Left hindlimb (tissue), 1 donor: Measurements from ENCODE around the gene CDK1.
A peak's percentile ranks its signal among the peaks of the same experiment; 100 is the strongest.

Source experiments
- DNase-seq: peaks from one replicate; pipeline ENCODE4 v3.0.0-alpha.2; 2018

Gene CDK1

DNA sequence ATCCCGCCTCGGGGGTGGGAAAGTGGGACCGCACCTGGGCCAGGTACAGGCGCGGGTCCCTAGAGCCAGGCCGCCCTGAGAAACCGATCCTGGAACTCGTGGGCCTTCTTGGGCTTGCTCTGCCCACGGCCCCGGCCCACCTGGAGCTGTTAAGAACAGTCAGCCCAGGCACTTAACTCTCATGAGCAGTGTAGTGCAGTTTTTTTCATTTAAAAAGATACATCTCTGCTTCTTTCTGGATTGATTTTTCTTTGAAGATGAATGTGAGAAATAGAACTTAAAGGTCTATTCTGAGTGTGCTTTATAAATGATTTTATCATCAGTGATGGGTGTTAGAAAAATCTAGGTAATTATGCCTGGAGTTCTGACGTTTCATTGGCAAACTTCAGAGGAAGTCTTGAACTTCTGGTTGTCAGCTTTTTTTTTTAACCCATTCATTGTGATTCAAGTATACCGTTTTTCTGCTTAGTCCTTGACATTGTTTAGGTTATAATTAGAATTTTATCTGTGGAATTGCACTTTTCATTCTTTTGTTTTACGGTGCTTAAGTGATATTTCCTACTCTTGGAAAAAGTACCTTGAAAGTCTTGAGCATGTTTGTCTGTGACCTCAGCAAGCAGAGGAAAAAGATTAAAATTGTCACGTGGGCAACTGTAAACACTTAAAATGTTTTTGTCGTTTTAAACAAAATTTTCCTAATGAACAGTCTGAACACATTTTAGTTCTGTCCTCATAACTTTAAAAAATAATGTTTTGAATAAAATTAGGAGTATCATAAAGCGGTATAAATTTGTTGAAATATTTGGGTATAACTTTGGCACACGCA, 906 bp downstream of the CDK1 start:
- no peak for DNase-seq

DNA sequence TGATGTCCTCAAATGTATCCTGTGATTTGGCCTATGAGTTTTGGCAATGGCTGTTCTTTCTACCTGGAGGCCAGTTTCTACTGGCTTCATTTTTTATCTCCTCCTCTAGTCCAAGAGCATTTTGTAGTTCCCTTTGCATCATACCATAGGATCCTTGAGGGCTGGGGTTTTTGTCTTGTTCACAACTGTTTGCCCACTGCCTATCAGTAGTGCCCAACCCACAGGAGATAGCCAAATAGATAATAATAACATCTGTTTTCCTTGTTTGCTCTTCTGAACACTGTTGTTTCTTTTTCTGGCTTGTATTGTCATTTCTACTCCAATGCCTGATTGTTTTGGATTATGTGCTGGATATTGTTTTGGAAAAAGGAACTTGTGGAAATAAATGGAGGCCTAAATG, 3.4 kb downstream of the CDK1 start:
- DNase-seq, result no peak

DNA sequence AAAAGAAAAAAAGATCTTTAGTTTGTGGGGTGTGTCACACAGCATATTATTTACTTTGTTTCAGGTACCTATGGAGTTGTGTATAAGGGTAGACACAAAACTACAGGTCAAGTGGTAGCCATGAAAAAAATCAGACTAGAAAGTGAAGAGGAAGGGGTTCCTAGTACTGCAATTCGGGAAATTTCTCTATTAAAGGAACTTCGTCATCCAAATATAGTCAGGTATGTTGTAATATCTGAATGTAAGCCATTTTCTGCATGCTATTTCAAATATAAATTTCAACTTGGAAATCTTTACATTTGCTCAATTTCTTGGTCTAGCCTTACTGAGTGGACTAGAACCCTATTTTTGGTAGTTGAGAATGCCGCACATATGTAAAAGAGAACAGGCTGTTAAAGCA, 6.4 kb downstream of the CDK1 start:
- no peak for DNase-seq

GRCh38 chr10:60788544-60788943, 10.3 kb downstream of the CDK1 start:
- DNase-seq, result no peak

- no peak for DNase-seq
Observed at GRCh38 chr10:60789340-60789739, 11.1 kb downstream of the CDK1 start.

GRCh38 chr10:60794953-60795352, 16.7 kb downstream of the CDK1 start:
- no peak for DNase-seq

- DNase-seq, result no peak
Observed at GRCh38 chr10:60795465-60796202, 17.4 kb downstream of the CDK1 start.

- no peak for DNase-seq
Observed at GRCh38 chr10:60796481-60796880, 18.2 kb downstream of the CDK1 start.

GRCh38 chr10:60797200-60797599, 18.9 kb downstream of the CDK1 start:
- no peak for DNase-seq

DNA sequence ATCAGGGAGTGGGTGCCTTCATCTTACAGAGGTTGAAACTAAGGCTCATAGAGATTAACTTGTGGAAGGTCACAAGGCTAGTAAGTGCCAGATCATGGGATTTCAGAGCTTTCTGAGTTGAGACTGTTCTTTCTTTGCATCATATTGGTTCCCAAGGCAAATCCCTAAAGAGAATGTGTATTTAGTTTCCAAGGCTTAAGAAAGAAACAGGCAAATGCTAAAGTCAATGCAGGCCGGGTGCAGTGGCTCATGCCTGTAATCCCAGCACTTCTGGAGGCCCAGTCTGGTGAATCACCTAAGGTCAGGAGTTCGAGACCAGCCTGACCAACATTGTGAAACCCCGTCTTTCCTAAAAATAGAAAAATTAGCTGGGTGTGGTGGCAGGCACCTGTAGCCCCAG, 19.8 kb downstream of the CDK1 start:
- DNase-seq, result no peak

- DNase-seq, result no peak
Observed at GRCh38 chr10:60798870-60799269, 20.6 kb downstream of the CDK1 start.

DNA sequence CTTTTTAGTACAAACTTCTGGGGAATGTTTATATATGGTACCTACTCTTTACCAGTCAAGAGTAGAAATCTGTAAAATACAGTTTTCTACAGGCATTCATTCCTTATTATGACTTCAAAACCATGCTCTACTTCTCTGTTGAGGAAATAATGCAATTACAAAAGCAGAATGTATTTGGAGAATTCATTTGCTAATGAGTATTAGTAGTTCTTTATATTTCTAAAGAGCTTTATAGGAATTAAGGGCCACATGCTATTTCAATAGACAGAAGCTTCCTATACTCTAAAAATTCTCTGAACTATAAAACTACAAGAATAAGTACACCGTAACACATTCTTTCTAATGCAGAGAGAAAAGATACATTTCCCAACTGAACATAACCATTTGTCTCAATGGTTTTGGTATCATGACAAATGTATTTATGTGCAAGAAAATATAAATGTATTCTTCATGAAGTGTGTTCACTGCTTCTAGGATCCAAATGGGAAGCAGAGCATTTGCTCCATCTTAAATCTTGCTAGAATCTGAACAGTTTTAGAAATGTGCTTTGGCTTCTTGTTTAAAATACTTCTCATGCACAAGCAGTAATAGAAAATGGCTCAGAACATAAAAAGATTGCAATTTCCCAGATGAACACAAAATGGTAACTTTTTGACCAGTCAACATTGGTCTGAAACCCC, 21.8 kb downstream of the CDK1 start:
- no peak for DNase-seq

DNA sequence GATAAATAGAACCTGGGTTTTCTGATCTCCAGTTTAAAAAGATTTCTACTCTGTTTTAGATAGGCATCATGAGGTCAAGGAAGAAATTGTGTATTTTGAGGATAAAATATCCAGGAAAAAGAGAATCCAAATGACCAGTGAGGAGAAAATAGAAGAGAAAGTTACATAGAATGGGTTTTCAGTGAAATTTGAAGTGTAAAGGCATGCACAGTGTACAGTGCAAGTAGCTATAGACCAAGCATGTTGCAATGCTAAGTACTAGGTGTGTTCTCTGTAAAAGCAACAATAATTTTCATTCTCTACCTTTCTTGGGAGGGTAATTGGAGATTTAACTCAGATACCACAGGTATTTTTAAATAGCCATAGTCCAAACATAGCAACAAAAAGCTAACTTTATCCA, 22.6 kb downstream of the CDK1 start:
- DNase-seq, result no peak

- no peak for DNase-seq
Observed at GRCh38 chr10:60801522-60801921, 23.2 kb downstream of the CDK1 start.

DNA sequence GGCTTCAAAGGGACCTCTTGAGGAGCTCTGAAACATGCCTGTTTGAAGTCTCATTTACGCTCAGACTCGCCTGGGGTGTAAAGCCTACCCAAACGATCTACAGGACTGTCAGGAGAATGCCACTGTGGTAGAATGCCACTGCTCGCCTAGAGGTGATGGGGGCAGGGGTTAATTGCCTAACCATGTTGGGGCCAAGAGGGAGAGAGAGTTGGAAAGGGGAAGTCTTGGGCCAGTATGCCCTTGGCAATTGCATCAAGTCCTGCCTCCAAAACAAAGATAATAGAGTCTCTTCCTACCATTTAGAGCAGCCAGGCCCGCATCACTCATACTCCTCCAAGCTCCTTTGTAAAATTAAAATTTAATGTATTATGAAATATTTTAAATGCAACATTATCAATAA, 25.2 kb downstream of the CDK1 start:
- no peak for DNase-seq

DNA sequence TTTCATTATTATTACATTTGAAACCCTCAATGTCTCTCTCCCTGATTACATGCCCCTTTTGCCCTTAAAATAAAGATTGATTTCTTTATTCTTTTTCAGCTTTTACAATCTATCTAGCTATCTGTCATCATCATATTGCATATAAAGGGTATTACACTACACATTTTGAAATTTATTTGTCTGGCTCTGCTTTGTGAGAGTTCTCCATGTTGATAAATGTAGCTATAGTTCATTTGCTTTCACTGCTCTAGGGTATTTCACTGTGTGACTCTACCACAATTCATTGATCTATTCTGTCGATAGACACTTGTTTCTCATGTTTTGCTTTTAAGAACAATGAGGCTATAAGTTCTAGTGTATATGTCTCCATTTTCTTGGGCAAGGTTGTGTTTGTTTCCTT, 25.6 kb downstream of the CDK1 start:
- no peak for DNase-seq

DNA sequence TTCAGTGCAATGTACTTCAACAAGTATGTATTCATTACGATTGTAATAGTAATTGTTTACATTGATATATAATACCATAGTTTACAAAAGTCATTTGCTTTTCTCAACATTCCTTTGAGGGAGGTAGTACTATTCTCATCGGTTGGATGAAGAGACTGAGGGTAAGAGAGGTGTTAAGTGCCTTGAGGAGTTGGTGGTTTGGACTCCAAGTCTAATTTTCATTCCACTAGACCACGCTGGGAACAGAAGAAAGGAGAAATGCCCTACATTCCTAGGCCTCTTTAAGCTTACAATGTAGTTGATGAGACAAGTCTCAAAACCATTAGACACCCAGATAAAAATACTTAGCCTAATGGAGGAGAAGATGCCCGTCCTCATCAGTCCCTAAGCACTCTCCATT, 28.6 kb downstream of the CDK1 start:
- no peak for DNase-seq

DNA sequence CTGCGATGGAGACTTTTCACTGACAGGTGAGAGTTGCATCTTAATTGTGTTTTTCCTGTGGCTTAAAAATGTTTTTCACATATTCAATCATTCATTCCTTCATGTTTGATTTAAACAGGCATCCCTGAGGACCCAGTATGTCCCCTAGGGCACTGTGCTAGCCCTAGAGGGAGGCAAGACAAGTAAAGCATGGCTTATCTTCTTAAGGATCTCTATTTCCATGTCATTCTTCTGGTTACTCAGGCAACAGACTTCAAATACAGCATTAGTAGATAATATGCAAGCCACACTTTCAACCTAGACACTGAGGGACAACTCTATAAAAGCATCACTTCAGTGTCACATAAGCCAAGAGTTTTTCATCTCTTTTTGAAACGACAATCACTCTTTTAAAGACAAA, 29.2 kb downstream of the CDK1 start:
- DNase-seq, result no peak

- no peak for DNase-seq
Observed at GRCh38 chr10:60808036-60808435, 29.8 kb downstream of the CDK1 start.

DNA sequence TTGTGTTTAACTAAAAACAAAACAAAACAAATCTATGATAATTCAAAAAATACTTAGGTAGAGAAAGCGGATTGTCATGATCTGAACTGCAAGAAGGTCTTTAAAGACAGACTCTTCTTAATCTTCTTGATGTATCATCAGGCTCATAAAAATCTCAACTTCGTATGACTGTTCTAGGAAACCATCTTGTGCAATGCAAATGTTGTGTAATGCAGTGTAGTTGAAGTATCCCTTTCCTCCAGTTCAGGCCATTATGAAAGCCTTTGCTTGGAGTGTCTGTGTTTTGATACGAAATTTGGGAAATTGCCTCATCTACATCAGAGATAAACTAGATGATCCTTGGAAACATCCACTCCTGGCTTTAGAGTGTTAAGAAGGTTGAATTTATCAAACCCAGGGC, 30.9 kb downstream of the CDK1 start:
- no peak for DNase-seq

GRCh38 chr10:60810437-60811182, 32.3 kb downstream of the CDK1 start:
- no peak for DNase-seq

- peak; percentile 69 for DNase-seq
Observed at GRCh38 chr10:60816628-60817397, 38.5 kb downstream of the CDK1 start.
